Central memory CD8-positive, alpha-beta T cell (primary cell): ENCODE data around the gene PVALEF.

Experiments
- ATAC-seq: fragments of 150-1000 bp; cut with Tn5 transposase; replicated peaks from 2 replicates; pipeline ENCODE4 v1.10.0; 2022; ENCODE audit warnings: mild to moderate bottlenecking, moderate FRiP score, moderate number of reproducible peaks; ENCODE audit not compliant: poor library complexity, severe bottlenecking; ENCODE audit errors: extremely low read depth
- DNase-seq, 2 donors: peaks; one replicate each; pipeline ENCODE4 v3.0.0; 2021; ENCODE audit warnings: low spot score in 2 of 2
- H3K27ac Mint-ChIP-seq: one replicate; pipeline ENCODE4 v1.8.0; 2022; ENCODE audit warnings: low read depth, mild to moderate bottlenecking, moderate library complexity, mixed read lengths
- H3K27me3 Mint-ChIP-seq: one replicate; pipeline ENCODE4 v1.8.0; 2022; ENCODE audit warnings: mixed read lengths
- H3K36me3 Mint-ChIP-seq: one replicate; pipeline ENCODE4 v1.8.0; 2022; ENCODE audit warnings: mild to moderate bottlenecking, moderate library complexity, mixed read lengths; ENCODE audit not compliant: insufficient read depth
- H3K4me1 Mint-ChIP-seq: one replicate; pipeline ENCODE4 v1.8.0; 2022; ENCODE audit warnings: mixed read lengths
- H3K4me3 Mint-ChIP-seq: one replicate; pipeline ENCODE4 v1.8.0; 2022; ENCODE audit warnings: mild to moderate bottlenecking, moderate library complexity, mixed read lengths
- H3K9me3 Mint-ChIP-seq: one replicate; pipeline ENCODE4 v1.8.0; 2022; ENCODE audit warnings: mixed read lengths

PVALEF gene

DNA sequence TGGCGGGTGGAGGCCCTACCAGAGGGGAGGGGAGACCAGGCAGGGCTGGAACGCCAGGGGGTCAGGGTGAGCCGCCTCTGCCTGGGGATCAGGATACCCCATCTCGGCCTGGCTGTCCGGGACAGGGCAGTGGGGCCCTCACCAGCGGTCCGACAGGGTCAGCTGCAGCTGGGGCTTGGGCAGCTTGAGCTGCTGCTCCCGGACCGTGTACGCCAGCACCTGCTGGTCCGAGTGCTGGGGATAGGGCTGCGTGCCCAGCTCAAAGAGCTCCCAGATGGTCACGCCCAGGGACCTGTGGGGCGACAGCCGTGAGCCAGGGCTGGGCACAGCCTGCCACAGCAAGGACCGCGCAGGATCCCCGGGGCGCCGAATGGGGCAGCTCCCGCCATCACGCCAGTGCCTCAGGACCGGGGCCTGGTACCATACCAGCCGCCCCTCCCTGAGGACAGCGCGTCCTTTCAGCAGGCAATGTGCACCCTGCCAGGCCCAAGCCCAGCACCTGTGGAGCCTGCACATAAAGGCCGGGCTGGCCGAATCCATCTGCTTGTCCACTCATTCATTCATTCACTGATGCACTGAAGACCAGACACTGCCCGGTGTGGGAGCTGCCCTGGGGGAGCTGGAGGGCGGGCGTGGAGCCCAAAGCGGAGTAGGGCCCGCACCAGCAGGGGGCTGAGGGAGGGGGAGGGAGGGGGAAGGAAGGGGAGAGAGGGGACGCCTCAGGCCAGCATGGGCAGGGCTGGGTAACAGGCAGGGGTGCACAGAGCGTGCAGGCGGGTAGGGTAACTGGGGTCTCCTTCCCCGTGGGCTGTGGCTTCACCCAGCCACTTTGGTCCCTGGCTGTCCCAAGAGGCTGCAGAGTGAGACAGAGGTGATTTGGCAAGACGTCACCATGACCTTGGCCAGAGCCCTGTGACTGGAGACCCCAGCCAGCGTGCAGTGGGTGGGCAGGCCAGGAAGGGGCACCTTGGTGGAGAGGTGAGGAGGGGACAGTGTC lies 42.0 kb upstream of the PVALEF start:
- no peak overlapping the region for H3K4me3 Mint-ChIP-seq
- H3K27me3 Mint-ChIP-seq: peaks cover 5% of the 10 kb centered on the region
- ATAC-seq (no peak), DNase-seq (no peak)
- peaks cover 5% of the 10 kb centered on the region for H3K4me1 Mint-ChIP-seq
- peaks cover 3% of the 10 kb centered on the region for H3K36me3 Mint-ChIP-seq
- no peaks in the 10 kb centered on the region for H3K9me3 Mint-ChIP-seq
- peak overlapping the region; percentile 74 for H3K27ac Mint-ChIP-seq

GRCh38 chr17:81124377-81124776 lies 40.9 kb upstream of the PVALEF start:
- H3K27ac Mint-ChIP-seq: no peak overlapping the region
- no peaks in the 10 kb centered on the region for H3K27me3 Mint-ChIP-seq
- H3K36me3 Mint-ChIP-seq: peaks cover 3% of the 10 kb centered on the region
- H3K9me3 Mint-ChIP-seq: no peaks in the 10 kb centered on the region
- no peak for DNase-seq
- no peaks in the 10 kb centered on the region for H3K4me1 Mint-ChIP-seq
- H3K4me3 Mint-ChIP-seq: no peak overlapping the region
- no peak for ATAC-seq

DNA sequence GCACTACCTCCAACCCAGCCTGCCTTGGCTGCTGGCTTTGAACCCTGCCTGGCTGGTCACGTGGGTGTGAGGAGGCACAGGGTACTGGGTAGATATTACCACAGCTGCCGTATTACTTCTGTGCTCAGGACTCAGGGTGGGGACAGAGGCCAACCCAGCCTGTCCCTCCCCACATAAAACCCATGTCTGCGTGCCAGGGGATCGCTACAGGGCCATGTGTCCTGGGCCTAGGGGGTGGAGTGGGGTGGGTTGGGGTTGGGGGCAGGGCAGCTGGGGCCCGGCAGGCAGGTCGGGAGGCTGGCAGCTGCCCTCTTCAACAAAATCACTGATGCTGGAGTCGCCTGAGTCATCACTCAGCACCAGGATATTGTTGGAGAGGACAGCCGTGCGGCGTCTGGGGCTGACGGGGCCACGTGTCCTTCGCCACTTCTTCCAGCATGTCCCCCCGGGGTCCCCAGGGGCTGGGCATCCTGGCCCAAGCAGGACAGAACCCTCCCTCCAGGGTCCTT lies 39.7 kb upstream of the PVALEF start:
- Mint-ChIP-seq H3K36me3 (no peaks in the 10 kb centered on the region), H3K27me3 (no peaks in the 10 kb centered on the region), H3K4me1 (no peaks in the 10 kb centered on the region), H3K4me3 (no peak overlapping the region), H3K27ac (no peak overlapping the region), H3K9me3 (no peaks in the 10 kb centered on the region)
- ATAC-seq (no peak), DNase-seq (no peak)

DNA sequence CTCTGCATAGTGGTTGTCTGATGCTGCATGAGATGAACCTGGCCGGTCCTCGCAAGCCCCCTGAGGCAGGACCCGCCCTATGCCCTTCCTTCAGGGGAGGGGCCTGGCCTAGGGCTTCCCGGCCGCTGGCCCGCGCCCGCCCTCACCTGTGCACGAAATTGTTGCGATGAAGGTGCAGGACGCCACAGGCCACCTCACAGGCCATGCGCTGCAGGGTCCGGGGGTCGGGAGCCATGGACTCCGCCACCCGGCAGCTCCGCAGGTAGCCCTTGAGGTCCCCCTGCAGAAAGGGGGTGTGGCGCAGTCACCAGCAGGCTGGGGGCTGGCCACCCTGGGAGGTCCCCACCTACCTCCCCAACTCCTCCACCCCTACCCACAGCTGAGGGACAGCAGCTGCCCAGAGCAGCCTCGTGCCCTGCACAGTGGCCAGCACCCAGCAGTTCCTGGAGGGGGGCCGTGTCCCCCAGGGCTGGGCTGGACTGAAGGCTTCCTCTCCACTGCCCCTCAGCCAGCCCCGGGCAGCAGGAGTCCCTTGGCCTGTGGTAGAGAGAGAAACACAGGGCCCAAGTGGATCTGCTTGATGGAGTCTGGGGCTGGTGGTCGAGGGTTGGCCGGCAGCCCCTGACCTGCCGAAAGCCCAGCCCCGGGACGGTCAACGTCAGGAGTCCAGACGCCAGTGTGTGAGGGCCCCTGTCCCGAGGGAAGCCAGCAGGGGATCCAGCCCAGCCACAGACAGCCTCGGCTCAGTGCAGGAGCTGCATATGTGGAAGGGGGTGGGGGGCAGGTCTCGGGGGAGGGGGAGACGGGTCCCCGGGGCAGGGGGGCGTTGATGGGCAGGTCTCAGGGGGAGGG lies 38.8 kb upstream of the PVALEF start:
- DNase-seq: no peak
- Mint-ChIP-seq H3K27me3 (no peaks in the 10 kb centered on the region), H3K9me3 (no peaks in the 10 kb centered on the region), H3K4me1 (no peaks in the 10 kb centered on the region), H3K27ac (no peak overlapping the region), H3K36me3 (no peaks in the 10 kb centered on the region), H3K4me3 (no peak overlapping the region)
- ATAC-seq: no peak

GRCh38 chr17:81127133-81127455 lies 38.2 kb upstream of the PVALEF start:
- H3K27ac Mint-ChIP-seq: no peak overlapping the region
- H3K27me3 Mint-ChIP-seq: no peaks in the 10 kb centered on the region
- no peaks in the 10 kb centered on the region for H3K36me3 Mint-ChIP-seq
- no peaks in the 10 kb centered on the region for H3K4me1 Mint-ChIP-seq
- H3K4me3 Mint-ChIP-seq: no peak overlapping the region
- H3K9me3 Mint-ChIP-seq: no peaks in the 10 kb centered on the region
- ATAC-seq: no peak
- no peak for DNase-seq

DNA sequence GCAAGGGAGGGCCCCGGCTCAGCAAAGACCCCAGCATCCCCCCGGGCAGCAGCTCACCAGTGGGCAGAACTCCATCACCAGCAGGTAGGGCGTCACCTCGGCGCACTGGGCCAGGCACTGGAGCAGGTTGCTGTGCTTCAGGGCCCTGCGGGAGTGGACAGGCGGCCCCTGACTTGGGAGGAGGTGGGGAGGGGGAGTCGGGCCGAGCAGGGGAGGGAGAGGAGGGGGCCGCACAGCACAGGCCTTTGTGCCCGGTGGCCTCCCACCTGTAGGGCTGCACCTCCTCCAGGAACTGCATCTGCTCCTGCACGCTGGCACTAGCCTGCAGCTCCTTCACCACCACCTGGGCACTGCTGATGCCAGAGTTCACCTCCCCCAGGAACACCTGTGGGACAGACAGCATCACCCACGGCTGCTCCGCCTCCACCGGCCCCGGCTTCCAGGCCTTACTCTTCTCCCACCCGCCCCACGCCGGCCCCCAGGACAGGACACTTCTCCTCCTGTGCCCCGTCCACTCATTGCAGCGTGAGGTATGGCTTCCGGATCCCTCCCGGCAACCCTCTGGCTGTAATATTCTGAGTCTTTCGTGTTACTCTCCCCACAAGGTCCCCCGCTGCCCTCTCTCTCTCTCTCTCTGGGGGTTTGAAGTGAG lies 37.7 kb upstream of the PVALEF start:
- ATAC-seq: no peak
- no peak overlapping the region for H3K4me3 Mint-ChIP-seq
- H3K36me3 Mint-ChIP-seq: no peaks in the 10 kb centered on the region
- H3K27ac Mint-ChIP-seq: no peak overlapping the region
- H3K27me3 Mint-ChIP-seq: no peaks in the 10 kb centered on the region
- H3K4me1 Mint-ChIP-seq: no peaks in the 10 kb centered on the region
- DNase-seq: no peak
- no peaks in the 10 kb centered on the region for H3K9me3 Mint-ChIP-seq

GRCh38 chr17:81128338-81128737 lies 37.0 kb upstream of the PVALEF start:
- no peaks in the 10 kb centered on the region for H3K27me3 Mint-ChIP-seq
- H3K36me3 Mint-ChIP-seq: no peaks in the 10 kb centered on the region
- DNase-seq: no peak
- no peak overlapping the region for H3K4me3 Mint-ChIP-seq
- ATAC-seq: no peak
- H3K4me1 Mint-ChIP-seq: no peaks in the 10 kb centered on the region
- no peaks in the 10 kb centered on the region for H3K9me3 Mint-ChIP-seq
- no peak overlapping the region for H3K27ac Mint-ChIP-seq

DNA sequence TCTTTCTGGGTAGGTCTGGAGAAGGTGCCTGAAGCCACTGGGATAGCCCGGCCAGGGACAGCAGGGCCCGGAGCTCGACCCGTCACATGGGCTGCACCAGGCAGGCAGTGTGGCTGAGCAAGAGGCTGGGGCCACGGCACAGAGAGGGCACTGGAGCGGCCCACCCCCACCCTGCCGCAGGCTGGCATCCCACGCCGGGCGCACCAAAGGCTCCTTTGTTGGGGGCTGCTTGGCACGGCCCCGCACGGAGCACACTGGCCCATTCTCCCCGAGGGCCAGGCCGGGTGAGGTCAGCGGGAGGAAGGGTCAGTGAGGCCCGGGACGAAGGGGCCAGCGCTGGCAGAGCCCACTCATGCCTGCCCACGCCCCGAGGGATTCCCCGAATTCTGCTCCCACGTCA lies 36.5 kb upstream of the PVALEF start:
- no peaks in the 10 kb centered on the region for H3K36me3 Mint-ChIP-seq
- H3K27ac Mint-ChIP-seq: no peak overlapping the region
- no peak overlapping the region for H3K4me3 Mint-ChIP-seq
- ATAC-seq (no peak), DNase-seq (no peak)
- no peaks in the 10 kb centered on the region for H3K9me3 Mint-ChIP-seq
- H3K27me3 Mint-ChIP-seq: no peaks in the 10 kb centered on the region
- no peaks in the 10 kb centered on the region for H3K4me1 Mint-ChIP-seq

GRCh38 chr17:81129289-81129688 lies 36.0 kb upstream of the PVALEF start:
- H3K27me3 Mint-ChIP-seq: no peaks in the 10 kb centered on the region
- H3K9me3 Mint-ChIP-seq: no peaks in the 10 kb centered on the region
- no peak overlapping the region for H3K4me3 Mint-ChIP-seq
- no peak for ATAC-seq
- no peak for DNase-seq
- H3K36me3 Mint-ChIP-seq: no peaks in the 10 kb centered on the region
- no peak overlapping the region for H3K27ac Mint-ChIP-seq
- no peaks in the 10 kb centered on the region for H3K4me1 Mint-ChIP-seq

- Mint-ChIP-seq H3K36me3 (no peaks in the 10 kb centered on the region), H3K27ac (no peak overlapping the region), H3K9me3 (no peaks in the 10 kb centered on the region), H3K4me1 (no peaks in the 10 kb centered on the region), H3K27me3 (no peaks in the 10 kb centered on the region), H3K4me3 (no peak overlapping the region)
- no peak for DNase-seq
- ATAC-seq: no peak
These were observed 35.5 kb upstream of the PVALEF start for GRCh38 chr17:81129711-81130367.

DNA sequence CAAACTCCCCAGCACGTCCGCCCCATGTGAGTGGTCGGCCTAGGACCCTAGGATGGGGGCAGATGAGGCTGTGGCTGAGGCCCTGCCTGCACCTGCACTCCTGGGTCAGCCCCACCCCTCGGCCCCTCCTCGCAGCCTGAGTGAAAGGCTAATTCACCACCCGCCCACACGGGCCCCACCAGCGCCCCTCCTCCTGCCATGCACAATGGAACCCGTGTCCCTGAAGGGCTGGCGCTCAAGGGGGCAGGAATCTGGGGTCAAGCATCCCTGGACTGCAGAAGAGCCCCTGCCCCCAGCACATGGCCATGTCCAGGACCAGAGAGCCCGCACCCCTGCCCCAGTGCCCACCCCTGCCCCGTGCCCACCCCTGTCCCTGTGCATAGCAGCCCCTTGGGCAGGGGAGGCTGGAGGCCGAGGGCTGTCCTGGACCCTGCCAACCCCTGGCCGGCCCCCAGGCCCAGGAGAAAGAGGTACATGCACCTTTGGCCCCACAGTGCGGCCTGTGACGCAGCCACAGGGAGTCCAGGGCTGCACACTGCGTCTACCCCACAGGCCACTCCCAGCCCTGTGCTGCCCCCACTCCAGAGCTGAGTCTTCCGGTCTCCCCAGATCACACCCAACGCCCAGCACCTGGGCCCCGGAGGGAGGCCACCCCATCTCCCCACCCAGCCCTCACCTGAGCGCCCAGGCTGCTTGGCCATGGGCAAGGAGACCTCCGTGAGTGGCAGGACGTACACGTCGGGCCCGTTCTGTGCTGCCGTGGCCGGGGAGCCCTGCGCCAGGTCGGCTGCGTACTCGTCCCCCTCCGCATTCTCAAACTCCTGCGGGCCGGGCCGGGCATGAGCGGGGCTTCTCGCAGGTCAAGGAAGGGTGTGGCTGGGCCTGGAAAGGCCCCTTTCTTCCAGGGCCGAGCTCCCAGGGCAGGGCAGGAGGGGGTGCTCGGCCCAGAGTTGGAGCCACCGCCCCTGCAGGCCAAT lies 34.6 kb upstream of the PVALEF start:
- DNase-seq (no peak), ATAC-seq (no peak)
- H3K4me1 Mint-ChIP-seq: no peaks in the 10 kb centered on the region
- H3K4me3 Mint-ChIP-seq: no peak overlapping the region
- no peak overlapping the region for H3K27ac Mint-ChIP-seq
- no peaks in the 10 kb centered on the region for H3K27me3 Mint-ChIP-seq
- H3K9me3 Mint-ChIP-seq: no peaks in the 10 kb centered on the region
- no peaks in the 10 kb centered on the region for H3K36me3 Mint-ChIP-seq
